H1 (cell line): ENCODE results near the gene CERS1. TPM values are rescaled to one million over a fixed set of nuclear protein-coding genes. Genes with fewer than 3 reads are reported as not detected.

Experiments used
- CTCF ChIA-PET: fragments of 300-600 bp; sonication (Branson Sonifier 250); formaldehyde crosslinking; loops from one replicate; lab custom pipeline; 2021; ENCODE audit not compliant: partially characterized antibody; lab: Charles Lee
- POLR2A ChIA-PET: fragments of 300-600 bp; sonication (Branson Sonifier 250); formaldehyde crosslinking; loops from one replicate; lab custom pipeline; 2021; ENCODE audit warnings: inconsistent platforms; ENCODE audit not compliant: partially characterized antibody; lab: Charles Lee
- DNase-seq, 2 experiments: peaks; one replicate each; pipeline versions ENCODE4 v3.0.0 to v3.0.0-alpha.2; 2010 to 2022; ENCODE audit warnings: low spot score in 2 of 2, low read depth in 1 of 2, mixed read lengths in 1 of 2
- FAIRE-seq: peaks from 2 replicates; lab custom pipeline; 2011; peaks lifted over from hg19 to GRCh38; lab: Jason Lieb, UNC
- H2AFZ ChIP-seq: 2 replicates; pipeline ENCODE4 v1.8.1; 2012; ENCODE audit warnings: low read length, inconsistent platforms
- H2AK5ac ChIP-seq: 2 replicates; pipeline ENCODE4 v1.6.1; 2013; ENCODE audit warnings: low read depth, low read length
- H2BK120ac ChIP-seq: replicated peaks from 2 replicates; pipeline ENCODE3; 2013; ENCODE audit warnings: low read depth, low read length, inconsistent platforms
- H2BK12ac ChIP-seq: 2 replicates; pipeline ENCODE4 v1.6.1; 2013; ENCODE audit warnings: low read depth, low read length
- H2BK15ac ChIP-seq: 2 replicates; pipeline ENCODE4 v1.6.1; 2013; ENCODE audit warnings: low read length
- H2BK20ac ChIP-seq: 2 replicates; pipeline ENCODE4 v1.6.1; 2013; ENCODE audit warnings: low read length
- H2BK5ac ChIP-seq: 2 replicates; pipeline ENCODE4 v1.6.1; 2013; ENCODE audit warnings: low read depth, low read length
- H3K14ac ChIP-seq: 2 replicates; pipeline ENCODE4 v1.6.1; 2013; ENCODE audit warnings: inconsistent platforms; ENCODE audit not compliant: insufficient read length
- H3K18ac ChIP-seq: 2 replicates; pipeline ENCODE4 v1.6.1; 2013; ENCODE audit warnings: low read length; ENCODE audit errors: extremely low read depth
- H3K23ac ChIP-seq: 2 replicates; pipeline ENCODE4 v1.6.1; 2013; ENCODE audit warnings: inconsistent platforms; ENCODE audit not compliant: insufficient read length
- H3K23me2 ChIP-seq: 2 replicates; pipeline ENCODE4 v1.6.1; 2013; ENCODE audit warnings: low read depth, low read length
- H3K27ac ChIP-seq: 2 replicates; pipeline ENCODE4 v1.6.1; 2011; ENCODE audit warnings: low read depth, low read length, inconsistent platforms
- H3K27me3 ChIP-seq, 4 experiments: replicated peaks in 1 of 4; 1 replicate in 1 of 4; 2 replicates in 3 of 4; pipeline versions ENCODE4 v1.6.1 to v1.8.1; 2011 to 2013; ENCODE audit warnings: low read length in 3 of 4, mild to moderate bottlenecking in 3 of 4, inconsistent platforms in 2 of 4, mixed read lengths in 2 of 4, moderate library complexity in 1 of 4; ENCODE audit not compliant: control insufficient read depth in 3 of 4, insufficient read depth in 3 of 4; ENCODE audit errors: extremely low read depth in 1 of 4
- H3K36me3 ChIP-seq, 4 experiments: 2 replicates each; pipeline versions ENCODE4 v1.6.1 to v1.8.1; 2011 to 2013; ENCODE audit warnings: mild to moderate bottlenecking in 4 of 4, low read length in 3 of 4, moderate library complexity in 2 of 4, control low read depth in 1 of 4, inconsistent platforms in 1 of 4; ENCODE audit not compliant: insufficient read depth in 4 of 4, control insufficient read depth in 2 of 4
- H3K4ac ChIP-seq: replicated peaks from 2 replicates; pipeline ENCODE3; 2013; ENCODE audit warnings: low read length, low read depth, mixed read lengths, inconsistent platforms; ENCODE audit not compliant: insufficient read length
- H3K4me1 ChIP-seq, 4 experiments: replicated peaks in 1 of 4; 1 replicate in 1 of 4; 2 replicates in 3 of 4; pipeline versions ENCODE4 v1.6.1 to v1.8.1; 2011 to 2013; ENCODE audit warnings: low read length in 3 of 4, inconsistent platforms in 2 of 4, mixed read lengths in 1 of 4; ENCODE audit not compliant: insufficient read depth in 4 of 4, control insufficient read depth in 3 of 4
- H3K4me2 ChIP-seq, 2 experiments: 2 replicates each; pipeline versions ENCODE4 v1.6.1 to v1.8.1; 2011 to 2013; ENCODE audit warnings: low read depth in 2 of 2, low read length in 2 of 2, control low read depth in 1 of 2, inconsistent platforms in 1 of 2, mild to moderate bottlenecking in 1 of 2; ENCODE audit not compliant: insufficient read depth in 1 of 2
- H3K4me3 ChIP-seq, 4 experiments: fragments of 200-600, 300-600 bp in 1 of 4; sonication (generic), shearing (Covaris generic), sonication (Bioruptor Twin) in 1 of 4; 2 replicates each; pipeline versions ENCODE4 v1.5.1 to v1.8.1; 2011 to 2016; ENCODE audit warnings: low read length in 4 of 4, low read depth in 3 of 4, control low read depth in 2 of 4, inconsistent platforms in 2 of 4, mild to moderate bottlenecking in 2 of 4, mixed read lengths in 1 of 4, moderate library complexity in 1 of 4; ENCODE audit not compliant: insufficient read depth in 2 of 4; ENCODE audit errors: extremely low read depth in 1 of 4
- H3K56ac ChIP-seq: replicated peaks from 2 replicates; pipeline ENCODE3; 2013; ENCODE audit warnings: low read depth, mild to moderate bottlenecking, mixed read lengths, low read length, inconsistent platforms; ENCODE audit not compliant: insufficient read length
- H3K79me1 ChIP-seq: 2 replicates; pipeline ENCODE4 v1.6.1; 2013; ENCODE audit warnings: low read depth, low read length, control low read depth
- H3K79me2 ChIP-seq, 2 experiments: 2 replicates each; pipeline versions ENCODE4 v1.6.1 to v1.8.1; 2012 to 2013; ENCODE audit warnings: low read length in 2 of 2, mild to moderate bottlenecking in 2 of 2, inconsistent platforms in 1 of 2; ENCODE audit not compliant: insufficient read depth in 2 of 2, control insufficient read depth in 1 of 2
- H3K9ac ChIP-seq, 4 experiments: replicated peaks in 1 of 4; 1 replicate in 1 of 4; 2 replicates in 3 of 4; pipeline versions ENCODE4 v1.6.1 to v1.8.1; 2011 to 2013; ENCODE audit warnings: low read depth in 3 of 4, low read length in 3 of 4, control low read depth in 2 of 4, mild to moderate bottlenecking in 2 of 4, moderate library complexity in 2 of 4, inconsistent platforms in 1 of 4; ENCODE audit errors: extremely low read depth in 1 of 4
- H3K9me3 ChIP-seq, 2 experiments: 2 replicates each; pipeline versions ENCODE4 v1.6.1 to v1.8.1; 2012 to 2013; ENCODE audit warnings: mild to moderate bottlenecking in 2 of 2, moderate library complexity in 2 of 2, control low read depth in 1 of 2, inconsistent platforms in 1 of 2, low read depth in 1 of 2, low read length in 1 of 2, mixed read lengths in 1 of 2; ENCODE audit not compliant: insufficient read depth in 2 of 2
- H4K20me1 ChIP-seq, 2 experiments: replicated peaks in 1 of 2; 2 replicates each; pipeline versions ENCODE3 to v1.8.1; 2011 to 2013; ENCODE audit warnings: inconsistent platforms in 2 of 2, low read length in 2 of 2, mild to moderate bottlenecking in 1 of 2; ENCODE audit not compliant: insufficient read depth in 2 of 2, control insufficient read depth in 1 of 2
- H4K5ac ChIP-seq: 2 replicates; pipeline ENCODE4 v1.6.1; 2013; ENCODE audit warnings: low read length, low read depth, mixed read lengths, inconsistent platforms; ENCODE audit not compliant: insufficient read length
- H4K8ac ChIP-seq: 2 replicates; pipeline ENCODE4 v1.8.0; 2013; ENCODE audit warnings: mild to moderate bottlenecking, moderate library complexity, low read length, inconsistent platforms; ENCODE audit not compliant: insufficient read depth; ENCODE audit errors: extremely low read depth
- H4K91ac ChIP-seq: replicated peaks from 2 replicates; pipeline ENCODE3; 2013; ENCODE audit warnings: low read length, mixed read lengths, inconsistent platforms; ENCODE audit not compliant: insufficient read length
- ASH2L ChIP-seq: fragments of 200-600, 300-600 bp; sonication (generic); IDR thresholded peaks from one replicate; pipeline ENCODE4 v1.7.1; 2017; ENCODE audit warnings: low read length
- CBX8 ChIP-seq: fragments of 300-800, 300-1000 bp; sonication (generic); IDR thresholded peaks from 2 replicates; pipeline ENCODE4 v1.7.1; 2016; ENCODE audit warnings: low read depth, low read length, borderline replicate concordance
- CTBP2 ChIP-seq: IDR thresholded peaks from 2 replicates; pipeline ENCODE4 v1.7.0; 2011; ENCODE audit warnings: borderline replicate concordance, mild to moderate bottlenecking, moderate library complexity, mixed read lengths, low read length; ENCODE audit not compliant: insufficient read depth, insufficient read length
- CTCF ChIP-seq, 3 experiments: IDR thresholded peaks; 1 replicate in 2 of 3; 2 replicates in 1 of 3; pipeline versions ENCODE4 v1.5.1 to v1.6.1; 2011; ENCODE audit warnings: low read length in 3 of 3, mild to moderate bottlenecking in 3 of 3, inconsistent platforms in 2 of 3, low read depth in 1 of 3, moderate library complexity in 1 of 3; ENCODE audit not compliant: insufficient read depth in 1 of 3; ENCODE audit errors: control extremely low read depth in 1 of 3
- EP300 ChIP-seq, 2 experiments: IDR thresholded peaks; 1 replicate in 1 of 2; 2 replicates in 1 of 2; pipeline ENCODE4 v1.6.1; 2011 to 2012; ENCODE audit warnings: low read depth in 2 of 2, low read length in 2 of 2, mild to moderate bottlenecking in 2 of 2, borderline replicate concordance in 1 of 2, inconsistent platforms in 1 of 2, moderate library complexity in 1 of 2
- KDM4A ChIP-seq: IDR thresholded peaks from one replicate; pipeline ENCODE4 v1.7.1; 2012; ENCODE audit warnings: low read depth, mild to moderate bottlenecking, moderate library complexity, low read length, inconsistent platforms; ENCODE audit not compliant: severe bottlenecking
- MAFK ChIP-seq: IDR thresholded peaks from 2 replicates; pipeline ENCODE4 v1.6.1; 2012; ENCODE audit warnings: low read depth, mild to moderate bottlenecking, improper control_type of control experiment, low read length
- POLR2A ChIP-seq, 2 experiments: IDR thresholded peaks; 1 replicate in 1 of 2; 2 replicates in 1 of 2; pipeline ENCODE4 v1.6.1; 2011; ENCODE audit warnings: low read depth in 2 of 2, low read length in 2 of 2, mild to moderate bottlenecking in 2 of 2; ENCODE audit errors: control extremely low read depth in 1 of 2
- SP1 ChIP-seq: IDR thresholded peaks from 2 replicates; pipeline ENCODE4 v1.6.1; 2011; ENCODE audit warnings: low read depth, low read length
- SP2 ChIP-seq: IDR thresholded peaks from 2 replicates; pipeline ENCODE4 v1.6.1; 2012; ENCODE audit warnings: mild to moderate bottlenecking, low read length, inconsistent platforms
- SP4 ChIP-seq: IDR thresholded peaks from 2 replicates; pipeline ENCODE4 v1.6.1; 2012; ENCODE audit warnings: low read length, inconsistent platforms
- SUZ12 ChIP-seq: fragments of 200-600 bp; sonication (generic); IDR thresholded peaks from 2 replicates; pipeline ENCODE4 v1.6.1; 2012; ENCODE audit warnings: mild to moderate bottlenecking, inconsistent platforms, low read length, moderate library complexity, mixed read lengths
- WGBS, 2 experiments: shearing (Covaris generic) in 1 of 2; methylation state at CpG; one replicate each; pipeline versions ENCODE4 v1.1.6 to v1.1.7; 2013 to 2015; ENCODE audit warnings: low lambda C conversion rate in 2 of 2, mixed read lengths in 2 of 2, inconsistent platforms in 1 of 2, low coverage in 1 of 2, missing lambda C conversion rate in 1 of 2; ENCODE audit not compliant: insufficient replicate concordance in 2 of 2, insufficient coverage in 1 of 2, insufficient read length in 1 of 2; ENCODE audit errors: extremely low coverage in 1 of 2, missing lambda C conversion rate in 1 of 2; 5-methylcytosine and 5-hydroxymethylcytosine counted together
- polyA plus RNA-seq, 7 experiments: library from polyadenylated mRNA; depleted of rRNA in 3 of 7; stranded (reverse) in 5 of 7; unstranded in 2 of 7; fragments of >200 nt in 5 of 7; fragments of 200-250 nt in 2 of 7; gene quantifications; 1 replicate in 5 of 7; 2 replicates in 1 of 7; 4 replicates in 1 of 7; pipeline versions ENCODE4 v1.2.1 to v1.2.3, GENCODE V29; 2011 to 2013; ENCODE audit warnings: missing spikeins in 2 of 7, mixed read lengths in 2 of 7
- total RNA-seq: library from RNA; stranded (reverse); fragmentation: NEBNext Ultra II Directional; extraction: Animal tissue kit (Norgen Biotek cat#: 25700); gene quantifications from 2 replicates; pipeline ENCODE4 v1.2.1, GENCODE V29; 2021

CERS1 gene
- total and polyA plus RNA-seq, 2 of the 8 experiments (the other 6 are each of a cell fraction or from before 2014, with no cell fraction given) = 18.6 to 51.0 TPM

- Histone ChIP-seq H2BK12ac (no peak overlapping the region), H2AFZ (no peak overlapping the region), H3K79me2 (no peaks in the 10 kb centered on the region), H3K4me1 (peaks cover 0 to 2% (median under 1%) of the 10 kb centered on the region in 4 experiments; a peak in 2 of 7 replicates), H3K79me1 (no peaks in the 10 kb centered on the region), H4K91ac (no peak overlapping the region), H3K23ac (no peak overlapping the region), H4K20me1 (peaks cover 10 to 29% of the 10 kb centered on the region in 2 experiments), H3K9me3 (no peaks in the 10 kb centered on the region), H4K8ac (no peak overlapping the region), H4K5ac (no peak overlapping the region), H3K14ac (no peak overlapping the region), H2BK15ac (no peak overlapping the region), H3K27ac (no peak overlapping the region), H2BK120ac (no peak overlapping the region), H3K4me2 (no peak overlapping the region), H3K27me3 (no peaks in the 10 kb centered on the region), H3K18ac (no peak overlapping the region), H3K4ac (no peak overlapping the region), H3K56ac (no peak overlapping the region), H3K9ac (no peak overlapping the region), H2AK5ac (no peak overlapping the region), H2BK20ac (no peak overlapping the region), H3K23me2 (no peaks in the 10 kb centered on the region), H3K36me3 (peaks cover 42 to 82% (median 69%) of the 10 kb centered on the region in 4 experiments), H3K4me3 (no peak overlapping the region), H2BK5ac (no peak overlapping the region)
- POLR2A ChIA-PET = interaction anchor here (0.6 kb wide), 1 partner anchor 81 kb away, joined by 3 read pairs; no protein-coding TSS in a partner anchor
- DNase-seq = no peak
- CTCF ChIA-PET = interaction anchor here (0.6 to 15.1 kb wide), 3 partner anchors 18 to 1443 kb away, joined by 3 to 247 read pairs (median 3); no protein-coding TSS in a partner anchor
- no peak for FAIRE-seq
- WGBS, 2 experiments = 94% methylated on average over 9 of the region's 9 CpGs; no CpG with 5 or more reads in 1 of the 2 experiments
- no peak for TF ChIP-seq MAFK
- no peak for TF ChIP-seq POLR2A (IDR thresholded peaks at IDR 0.05; ENCODE audit: control extremely low read depth in 1 of 2, low read depth in 2 of 2, low read length in 2 of 2)
- no peak for TF ChIP-seq SUZ12
- no peak for TF ChIP-seq KDM4A
- no peak for TF ChIP-seq CBX8
- TF ChIP-seq SP1 = no peak
- TF ChIP-seq CTBP2 = no peak
- no peak for TF ChIP-seq EP300 (IDR thresholded peaks at IDR 0.05; ENCODE audit: borderline replicate concordance in 1 of 2, low read depth in 2 of 2, low read length in 2 of 2)
- no peak for TF ChIP-seq CTCF (IDR thresholded peaks at IDR 0.05; ENCODE audit: control extremely low read depth in 1 of 3, insufficient read depth in 1 of 3, low read depth in 1 of 3, low read length in 3 of 3)
- no peak for TF ChIP-seq SP2
- no peak for TF ChIP-seq SP4
- TF ChIP-seq ASH2L = no peak
Measured at GRCh38 chr19:18861235-18861634, 34.7 kb downstream of the CERS1 start.
